Erythroblast (primary cell): ENCODE data around the gene MAB21L1.

Experiments used
- GATA1 ChIP-seq: IDR thresholded peaks from 2 replicates; pipeline ENCODE4 v1.6.1; 2011; ENCODE audit warnings: low read depth, mild to moderate bottlenecking, control low read depth, low read length, moderate library complexity
- POLR2A ChIP-seq: IDR thresholded peaks from 2 replicates; pipeline ENCODE4 v1.6.1; 2011; ENCODE audit warnings: mild to moderate bottlenecking, low read length

- TF ChIP-seq POLR2A (no peak), GATA1 (no peak)
Measured at GRCh38 chr13:35496761-35497386, 20.4 kb upstream of the MAB21L1 start.
